GM12872 (cell line): ENCODE measurements around the gene MCCC2.

Experiments used
- CTCF ChIP-seq: IDR thresholded peaks from 3 replicates; pipeline ENCODE4 v1.5.1; 2011; ENCODE audit warnings: low read depth, mild to moderate bottlenecking, low read length, moderate library complexity; ENCODE audit not compliant: insufficient read depth

Gene MCCC2

GRCh38 chr5:71666321-71666720, 79.2 kb downstream of the MCCC2 start:
- no peak for TF ChIP-seq CTCF

DNA sequence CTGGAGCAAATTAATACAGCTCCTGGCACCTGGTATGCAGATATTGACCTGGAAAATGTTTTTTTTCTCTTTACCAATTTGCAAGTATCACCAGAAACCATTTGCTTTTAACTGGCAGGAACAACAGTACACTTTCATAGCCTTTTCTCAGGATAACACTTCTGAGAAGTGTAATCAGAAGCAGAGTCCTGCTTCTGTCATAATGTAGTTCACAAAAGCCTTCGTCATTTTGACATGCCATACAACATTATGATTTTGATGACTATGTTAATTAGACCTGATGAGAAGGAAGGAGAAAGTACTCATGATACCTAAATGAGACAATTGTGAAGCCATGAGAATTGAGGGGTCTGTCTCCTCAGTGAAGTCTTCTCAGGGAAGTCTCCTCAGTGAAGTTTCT, 90.8 kb downstream of the MCCC2 start:
- no peak for TF ChIP-seq CTCF

GRCh38 chr5:71679714-71680113, 92.6 kb downstream of the MCCC2 start:
- no peak for TF ChIP-seq CTCF

GRCh38 chr5:71680510-71680909, 93.4 kb downstream of the MCCC2 start:
- no peak for TF ChIP-seq CTCF

DNA sequence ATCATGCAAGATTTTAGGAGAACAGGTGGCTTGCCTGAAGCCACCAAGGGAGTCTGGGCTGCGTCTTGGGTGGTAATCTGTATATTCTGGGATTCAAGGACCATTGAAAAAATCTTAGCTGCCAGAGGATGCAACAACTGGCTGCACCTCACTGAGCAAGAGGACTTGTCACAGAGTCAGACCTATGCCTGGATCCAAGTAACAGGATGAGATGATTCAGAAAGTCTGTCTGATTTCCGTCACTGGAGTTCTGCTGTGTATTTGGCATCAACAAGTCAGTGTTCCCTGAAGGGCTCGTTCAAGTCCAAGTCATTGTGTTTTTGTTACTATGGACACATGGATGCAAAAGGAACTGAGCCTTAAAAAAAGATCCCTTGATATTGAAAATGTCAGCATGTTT, 94.2 kb downstream of the MCCC2 start:
- no peak for TF ChIP-seq CTCF

- no peak for TF ChIP-seq CTCF
Observed at GRCh38 chr5:71684309-71684708, 97.2 kb downstream of the MCCC2 start.

DNA sequence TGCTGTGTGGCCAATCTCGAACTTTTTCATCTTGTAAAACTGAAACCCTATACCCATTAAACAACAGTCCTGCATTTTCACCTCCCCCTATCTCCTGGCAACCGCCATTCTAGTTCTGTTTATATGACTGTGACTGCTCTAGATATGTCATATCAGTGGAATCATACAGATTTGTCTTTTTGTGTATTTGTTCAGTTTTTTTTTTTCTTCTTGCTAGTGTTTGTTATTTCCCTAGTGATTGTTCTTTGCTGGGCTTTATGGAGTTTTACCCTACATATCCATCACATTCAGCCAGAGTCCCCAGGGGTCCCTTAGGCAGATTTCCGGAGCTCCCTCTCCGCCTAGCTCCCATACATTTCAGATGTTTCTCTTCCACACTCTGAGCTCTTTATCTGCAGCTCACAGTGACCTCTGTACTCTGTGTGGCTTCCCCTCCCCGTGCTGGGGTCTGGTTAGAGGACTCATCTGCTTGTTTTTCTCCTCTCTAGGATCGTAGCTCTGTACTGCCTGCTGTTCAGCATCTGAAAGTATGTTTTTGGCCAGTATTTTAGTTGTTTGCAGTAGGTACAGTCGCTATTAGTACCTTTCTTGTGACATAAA, 106.8 kb downstream of the MCCC2 start:
- no peak for TF ChIP-seq CTCF
